ENCODE data around the gene GAREM2. TPM values are rescaled to one million over a fixed set of nuclear protein-coding genes. Genes with fewer than 3 reads are reported as not detected.

The GAREM2 gene
- total RNA-seq, 1 experiment from 2014 or later: 0.96 TPM

DNA sequence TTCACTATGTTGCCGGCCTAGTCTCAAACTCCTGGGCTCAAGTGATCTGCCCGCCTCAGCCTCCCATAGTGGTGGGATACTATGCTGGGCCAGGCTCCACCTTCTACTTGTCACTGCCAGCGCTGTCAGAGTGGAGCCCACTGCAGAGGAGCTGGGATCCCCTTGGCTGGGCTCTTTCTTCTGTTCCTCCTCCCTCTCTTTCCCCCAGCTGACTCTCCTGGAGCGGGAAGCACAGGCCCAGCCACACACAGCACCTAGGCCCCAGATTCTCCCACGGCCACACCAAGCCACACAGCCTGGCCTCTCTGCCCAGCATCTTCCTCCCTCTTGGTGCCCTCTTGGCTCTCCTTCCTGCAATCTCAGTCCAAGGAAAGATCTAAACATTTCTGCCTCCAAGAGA is 3.7 kb upstream of the GAREM2 start:
- Histone ChIP-seq H3K27ac (no peak overlapping the region), H2AFZ (no peak overlapping the region), H3K9me3 (ENCODE audit: insufficient read depth, low read depth) (no peaks in the 10 kb centered on the region), H3K36me3 (ENCODE audit: low read depth) (no peaks in the 10 kb centered on the region), H3K79me2 (ENCODE audit: low read depth) (no peaks in the 10 kb centered on the region), H3K9me2 (ENCODE audit: insufficient read depth) (no peaks in the 10 kb centered on the region), H3F3A (ENCODE audit: insufficient read depth, low read depth) (peaks cover 6% of the 10 kb centered on the region; the same call in 1 of the 2 replicates), H4K20me1 (ENCODE audit: insufficient read depth) (no peaks in the 10 kb centered on the region), H3K27me3 (ENCODE audit: insufficient read depth, low read depth) (no peaks in the 10 kb centered on the region), H3K4me1 (replicated peaks; ENCODE audit: insufficient read depth) (no peaks in the 10 kb centered on the region), H3K4me2 (no peak overlapping the region), H3K4me3 (no peak overlapping the region)
- ChIA-PET CTCF (no interaction called here), POLR2A (ENCODE audit: unreplicated experiment) (no interaction called here)
- DNase-seq: no peak
- BruUV-seq (replicated peaks): no TSS peak
- no peak for TF ChIP-seq EZH2 (IDR thresholded peaks at IDR 0.05; ENCODE audit: low read depth)
- TF ChIP-seq, protein P1, sequence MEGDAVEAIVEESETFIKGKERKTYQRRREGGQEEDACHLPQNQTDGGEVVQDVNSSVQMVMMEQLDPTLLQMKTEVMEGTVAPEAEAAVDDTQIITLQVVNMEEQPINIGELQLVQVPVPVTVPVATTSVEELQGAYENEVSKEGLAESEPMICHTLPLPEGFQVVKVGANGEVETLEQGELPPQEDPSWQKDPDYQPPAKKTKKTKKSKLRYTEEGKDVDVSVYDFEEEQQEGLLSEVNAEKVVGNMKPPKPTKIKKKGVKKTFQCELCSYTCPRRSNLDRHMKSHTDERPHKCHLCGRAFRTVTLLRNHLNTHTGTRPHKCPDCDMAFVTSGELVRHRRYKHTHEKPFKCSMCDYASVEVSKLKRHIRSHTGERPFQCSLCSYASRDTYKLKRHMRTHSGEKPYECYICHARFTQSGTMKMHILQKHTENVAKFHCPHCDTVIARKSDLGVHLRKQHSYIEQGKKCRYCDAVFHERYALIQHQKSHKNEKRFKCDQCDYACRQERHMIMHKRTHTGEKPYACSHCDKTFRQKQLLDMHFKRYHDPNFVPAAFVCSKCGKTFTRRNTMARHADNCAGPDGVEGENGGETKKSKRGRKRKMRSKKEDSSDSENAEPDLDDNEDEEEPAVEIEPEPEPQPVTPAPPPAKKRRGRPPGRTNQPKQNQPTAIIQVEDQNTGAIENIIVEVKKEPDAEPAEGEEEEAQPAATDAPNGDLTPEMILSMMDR (conservative IDR thresholded peaks at IDR 0.05): no peak
- intact Hi-C loops (cut with micrococcal nuclease; ENCODE audit: unreplicated experiment): no loop called here

GRCh38 chr2:26169681-26170414 is 3.0 kb upstream of the GAREM2 start:
- no peaks in the 10 kb centered on the region for H3K36me3 ChIP-seq (ENCODE audit: low read depth)
- H3K4me3 ChIP-seq: no peak overlapping the region
- DNase-seq: no peak
- no peaks in the 10 kb centered on the region for H3K4me1 ChIP-seq (replicated peaks; ENCODE audit: insufficient read depth)
- H3K27ac ChIP-seq: no peak overlapping the region
- intact Hi-C loops (cut with micrococcal nuclease; ENCODE audit: unreplicated experiment): no loop called here
- CTCF ChIA-PET: no interaction called here
- no peaks in the 10 kb centered on the region for H3K9me3 ChIP-seq (ENCODE audit: insufficient read depth, low read depth)
- H3F3A ChIP-seq (ENCODE audit: insufficient read depth, low read depth): peaks cover 6% of the 10 kb centered on the region; the same call in 1 of the 2 replicates
- H2AFZ ChIP-seq: no peak overlapping the region
- H3K9me2 ChIP-seq (ENCODE audit: insufficient read depth): no peaks in the 10 kb centered on the region
- H3K79me2 ChIP-seq (ENCODE audit: low read depth): no peaks in the 10 kb centered on the region
- no peaks in the 10 kb centered on the region for H3K27me3 ChIP-seq (ENCODE audit: insufficient read depth, low read depth)
- TF ChIP-seq, protein P1 (conservative IDR thresholded peaks at IDR 0.05): no peak
- no peak for TF ChIP-seq EZH2 (IDR thresholded peaks at IDR 0.05; ENCODE audit: low read depth)
- no peak overlapping the region for H3K4me2 ChIP-seq
- POLR2A ChIA-PET (ENCODE audit: unreplicated experiment): no interaction called here
- no TSS peak for BruUV-seq (replicated peaks)
- H4K20me1 ChIP-seq (ENCODE audit: insufficient read depth): no peaks in the 10 kb centered on the region

DNA sequence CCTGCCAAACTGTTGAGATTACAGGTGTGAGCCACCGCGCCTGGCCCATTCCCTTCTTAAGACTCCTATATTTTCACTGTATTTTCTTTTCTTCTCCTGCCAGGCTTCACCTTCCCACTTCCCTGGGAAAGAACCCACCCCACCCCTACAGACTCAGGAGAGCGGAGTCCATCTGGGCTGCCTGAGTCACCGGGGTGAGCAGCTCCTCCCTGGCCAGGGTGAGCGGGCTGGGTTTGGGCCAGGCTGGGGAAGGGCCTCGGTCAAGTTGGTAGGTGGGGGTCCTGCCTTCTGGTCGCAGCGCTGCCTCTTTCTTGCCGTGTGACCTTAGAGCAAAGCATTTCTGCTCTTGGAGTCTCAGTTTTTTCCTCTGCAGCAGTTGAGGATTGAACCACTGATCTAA is 2.1 kb upstream of the GAREM2 start:
- Histone ChIP-seq H2AFZ (no peak overlapping the region), H3K9me2 (ENCODE audit: insufficient read depth) (no peaks in the 10 kb centered on the region), H3F3A (ENCODE audit: insufficient read depth, low read depth) (peaks cover 6% of the 10 kb centered on the region; the same call in 1 of the 2 replicates), H3K36me3 (ENCODE audit: low read depth) (no peaks in the 10 kb centered on the region), H4K20me1 (ENCODE audit: insufficient read depth) (no peaks in the 10 kb centered on the region), H3K27ac (no peak overlapping the region), H3K79me2 (ENCODE audit: low read depth) (no peaks in the 10 kb centered on the region), H3K4me3 (no peak overlapping the region), H3K4me1 (replicated peaks; ENCODE audit: insufficient read depth) (no peaks in the 10 kb centered on the region), H3K27me3 (ENCODE audit: insufficient read depth, low read depth) (no peaks in the 10 kb centered on the region), H3K4me2 (no peak overlapping the region), H3K9me3 (ENCODE audit: insufficient read depth, low read depth) (no peaks in the 10 kb centered on the region)
- DNase-seq: no peak
- TF ChIP-seq EZH2 (IDR thresholded peaks at IDR 0.05; ENCODE audit: low read depth): no peak
- TF ChIP-seq, protein P1 (conservative IDR thresholded peaks at IDR 0.05): no peak
- BruUV-seq (replicated peaks): no TSS peak
- ChIA-PET CTCF (no interaction called here), POLR2A (ENCODE audit: unreplicated experiment) (no interaction called here)
- intact Hi-C loops (cut with micrococcal nuclease; ENCODE audit: unreplicated experiment): no loop called here

All from PC-9 (cell line).